Right lobe of liver (tissue), 6 donors: ENCODE data around the gene EPS8. TPM values are rescaled to one million over a fixed set of nuclear protein-coding genes. Genes with fewer than 3 reads are reported as not detected.

ENCODE experiments used
- ATAC-seq, 4 donors: fragments of 200-7000 bp; cut with Tn5 transposase; one replicate each; pipeline ENCODE4 v1.9.1; 2020; ENCODE audit warnings: mild to moderate bottlenecking in 4 of 4, moderate library complexity in 4 of 4
- DNase-seq, 3 donors: peaks; one replicate each; pipeline ENCODE4 v3.0.0-alpha.2; 2020
- H3K27ac ChIP-seq, 3 donors: fragments of 200-600 bp; one replicate each; pipeline ENCODE4 v1.8.0; 2022
- H3K27me3 ChIP-seq, 2 donors: fragments of 200-600 bp; one replicate each; pipeline ENCODE4 v1.8.0; 2022
- H3K36me3 ChIP-seq, 4 donors: fragments of 200-600 bp; sonication (generic) in 1 of 4; one replicate each; pipeline versions ENCODE4 v1.5.1 to v1.8.0; 2017 to 2022; ENCODE audit warnings: control low read depth in 1 of 4
- H3K4me1 ChIP-seq, 4 donors: fragments of 200-600 bp; sonication (generic) in 1 of 4; one replicate each; pipeline versions ENCODE4 v1.5.1 to v1.8.0; 2017 to 2022; ENCODE audit warnings: control low read depth in 1 of 4
- H3K4me3 ChIP-seq, 3 donors: fragments of 200-600 bp; one replicate each; pipeline ENCODE4 v1.8.0; 2022
- H3K9me3 ChIP-seq, 4 donors: fragments of 200-600 bp; sonication (generic) in 1 of 4; one replicate each; pipeline versions ENCODE4 v1.5.1 to v1.8.0; 2017 to 2022; ENCODE audit warnings: control low read depth in 1 of 4
- POLR2A ChIP-seq: fragments of 450-650 bp; IDR thresholded peaks from one replicate; pipeline ENCODE4 v1.6.1; 2017; ENCODE audit warnings: antibody characterized with exemption, mild to moderate bottlenecking
- WGBS: methylation state at CpG from one replicate; pipeline ENCODE4 v1.1.6; 2018; ENCODE audit warnings: low coverage, low lambda C conversion rate; ENCODE audit not compliant: insufficient coverage; ENCODE audit errors: missing lambda C conversion rate; 5-methylcytosine and 5-hydroxymethylcytosine counted together
- intact Hi-C, 2 donors: fragments of 100-400 bp; cut with DNase I; formaldehyde crosslinking; loops; one replicate each; pipeline versions ENCODE4 v1.11.2 to v1.14.1; 2022
- total RNA-seq, 6 experiments: library from RNA; depleted of rRNA in 2 of 6; stranded (reverse); fragments of >200 nt in 2 of 6; fragmentation: NEBNext Ultra II Directional in 3 of 6; extraction: Animal tissue kit (Norgen Biotek cat#: 25700) in 3 of 6; gene quantifications; one replicate each; pipeline versions ENCODE4 v1.1.0 to v1.2.4, GENCODE V29; 2016 to 2023
- TF ChIP-seq, protein P1 (sequence below), 4 donors: fragments of 200-600 bp in 3 of 4; fragments of 450-650 bp in 1 of 4; IDR thresholded peaks; one replicate each; pipeline versions ENCODE4 v1.5.1 to v1.8.0; 2016 to 2022; ENCODE audit warnings: antibody characterized with exemption in 4 of 4, mild to moderate bottlenecking in 2 of 4
- donor health status: DM: no; HTN: yes; CAD: no.
- donor health status: DM: no; HTN: no; CAD: no.
- donor health status: DM: no; HTN: no; CAD: no.
- donor health status: DM: no; HTN: yes; CAD: no.
- donor health status: DM: no; HTN: yes; CAD: no.

Gene EPS8
- total RNA-seq, 6 experiments from 2014 or later = 21.3 to 44.8 (median 28.2) TPM

GRCh38 chr12:15811214-15812127, 22.3 kb upstream of the EPS8 start:
- DNase-seq = no peak
- no peaks in the 10 kb centered on the region for H3K4me1 ChIP-seq
- H3K27ac ChIP-seq = no peak overlapping the region
- 71% methylated on average over 2 of the region's 2 CpGs for WGBS
- no peak for ATAC-seq
- H3K4me3 ChIP-seq = no peak overlapping the region
- no peaks in the 10 kb centered on the region for H3K36me3 ChIP-seq
- TF ChIP-seq, protein P1, sequence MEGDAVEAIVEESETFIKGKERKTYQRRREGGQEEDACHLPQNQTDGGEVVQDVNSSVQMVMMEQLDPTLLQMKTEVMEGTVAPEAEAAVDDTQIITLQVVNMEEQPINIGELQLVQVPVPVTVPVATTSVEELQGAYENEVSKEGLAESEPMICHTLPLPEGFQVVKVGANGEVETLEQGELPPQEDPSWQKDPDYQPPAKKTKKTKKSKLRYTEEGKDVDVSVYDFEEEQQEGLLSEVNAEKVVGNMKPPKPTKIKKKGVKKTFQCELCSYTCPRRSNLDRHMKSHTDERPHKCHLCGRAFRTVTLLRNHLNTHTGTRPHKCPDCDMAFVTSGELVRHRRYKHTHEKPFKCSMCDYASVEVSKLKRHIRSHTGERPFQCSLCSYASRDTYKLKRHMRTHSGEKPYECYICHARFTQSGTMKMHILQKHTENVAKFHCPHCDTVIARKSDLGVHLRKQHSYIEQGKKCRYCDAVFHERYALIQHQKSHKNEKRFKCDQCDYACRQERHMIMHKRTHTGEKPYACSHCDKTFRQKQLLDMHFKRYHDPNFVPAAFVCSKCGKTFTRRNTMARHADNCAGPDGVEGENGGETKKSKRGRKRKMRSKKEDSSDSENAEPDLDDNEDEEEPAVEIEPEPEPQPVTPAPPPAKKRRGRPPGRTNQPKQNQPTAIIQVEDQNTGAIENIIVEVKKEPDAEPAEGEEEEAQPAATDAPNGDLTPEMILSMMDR (IDR thresholded peaks at IDR 0.05) = no peak
- TF ChIP-seq POLR2A = no peak
- H3K9me3 ChIP-seq = no peaks in the 10 kb centered on the region
- no peaks in the 10 kb centered on the region for H3K27me3 ChIP-seq
- intact Hi-C loops = no loop called here

DNA sequence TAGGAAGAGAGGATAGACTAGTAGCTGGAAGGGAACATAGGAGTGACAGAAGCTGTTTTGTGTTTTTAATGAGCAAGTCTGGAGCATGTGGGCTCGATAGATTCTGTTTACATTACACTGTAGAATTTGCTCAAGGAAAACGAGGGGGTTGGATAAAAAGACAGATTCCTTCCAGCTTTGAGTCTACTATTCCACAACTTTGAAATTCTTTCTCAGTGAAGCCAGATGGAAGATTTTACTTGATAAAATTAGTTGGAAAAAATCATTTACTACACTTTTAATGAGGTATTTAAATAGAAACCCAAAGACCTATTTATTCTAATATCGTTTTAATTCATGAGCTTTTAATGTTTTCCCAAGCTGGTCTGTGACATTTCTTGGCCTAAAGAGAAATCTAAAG, 19.5 kb upstream of the EPS8 start:
- DNase-seq = no peak
- intact Hi-C loops = no loop called here
- H3K27me3 ChIP-seq = no peaks in the 10 kb centered on the region
- H3K36me3 ChIP-seq = no peaks in the 10 kb centered on the region
- no peak for TF ChIP-seq POLR2A
- TF ChIP-seq, protein P1 (IDR thresholded peaks at IDR 0.05) = no peak
- whole genome bisulfite sequencing = 32% methylated on average over 3 of the region's 3 CpGs
- ATAC-seq = no peak
- H3K4me1 ChIP-seq = no peaks in the 10 kb centered on the region
- H3K27ac ChIP-seq = no peak overlapping the region
- H3K9me3 ChIP-seq = no peaks in the 10 kb centered on the region
- H3K4me3 ChIP-seq = no peak overlapping the region

DNA sequence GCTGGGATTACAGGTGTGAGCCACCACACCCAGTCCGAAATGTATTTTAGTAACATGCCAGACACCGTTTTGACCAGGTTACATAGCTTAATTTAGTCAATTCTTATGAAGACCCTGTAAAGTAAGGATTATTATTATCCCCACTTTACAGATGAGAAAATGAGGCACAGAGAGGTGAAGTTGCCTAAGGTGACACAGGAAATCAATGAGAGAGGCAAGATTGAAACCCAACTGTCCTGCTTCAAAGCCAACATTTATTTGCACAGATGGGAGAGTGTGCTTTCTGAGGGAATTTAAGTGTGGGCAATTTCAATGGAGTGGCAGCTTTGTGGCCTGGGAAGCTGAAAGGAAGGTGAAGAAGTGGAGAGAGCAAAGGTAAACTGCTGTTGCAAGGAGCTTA, 19.1 kb upstream of the EPS8 start:
- Histone ChIP-seq H3K4me1 (no peaks in the 10 kb centered on the region), H3K27ac (no peak overlapping the region), H3K27me3 (no peaks in the 10 kb centered on the region), H3K36me3 (no peaks in the 10 kb centered on the region), H3K4me3 (no peak overlapping the region), H3K9me3 (no peaks in the 10 kb centered on the region)
- ATAC-seq = no peak
- intact Hi-C loops = no loop called here
- 89% methylated on average over 2 of the region's 2 CpGs for WGBS
- no peak for DNase-seq
- TF ChIP-seq, protein P1 (IDR thresholded peaks at IDR 0.05) = no peak
- TF ChIP-seq POLR2A = no peak

DNA sequence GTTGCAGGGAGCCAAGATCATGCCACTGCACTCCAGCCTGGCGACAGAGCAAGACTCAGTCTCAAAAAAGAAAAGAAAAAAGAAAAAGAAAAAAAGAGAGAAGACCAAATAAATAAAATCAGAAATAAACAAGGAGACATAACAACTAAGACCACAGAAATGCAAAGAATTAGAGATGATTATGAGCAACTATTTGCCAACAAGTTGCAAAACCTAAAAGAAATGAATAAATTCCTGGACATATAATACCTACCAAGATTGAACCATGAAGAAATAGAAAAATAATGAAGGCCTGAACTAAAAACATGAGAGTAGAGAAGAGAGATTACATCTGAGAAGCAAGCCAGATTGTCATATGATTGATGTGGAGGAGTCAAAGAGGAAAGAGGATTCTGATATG, 17.6 kb upstream of the EPS8 start:
- DNase-seq (no peak), ATAC-seq (no peak)
- intact Hi-C loops = no loop called here
- no peaks in the 10 kb centered on the region for H3K9me3 ChIP-seq
- no peak overlapping the region for H3K4me3 ChIP-seq
- H3K4me1 ChIP-seq = no peaks in the 10 kb centered on the region
- no peaks in the 10 kb centered on the region for H3K27me3 ChIP-seq
- H3K27ac ChIP-seq = no peak overlapping the region
- H3K36me3 ChIP-seq = no peaks in the 10 kb centered on the region
- TF ChIP-seq POLR2A = no peak
- TF ChIP-seq, protein P1 (IDR thresholded peaks at IDR 0.05) = no peak
- WGBS = no CpG with 5 or more reads among the region's 1 CpG
